H1 (cell line): ENCODE measurements around the gene LPP.

ENCODE experiments used
- EP300 ChIP-seq, 2 experiments: IDR thresholded peaks; 1 replicate in 1 of 2; 2 replicates in 1 of 2; pipeline ENCODE4 v1.6.1; 2011 to 2012; ENCODE audit warnings: low read depth in 2 of 2, low read length in 2 of 2, mild to moderate bottlenecking in 2 of 2, borderline replicate concordance in 1 of 2, inconsistent platforms in 1 of 2, moderate library complexity in 1 of 2
- TCF12 ChIP-seq: IDR thresholded peaks from 2 replicates; pipeline ENCODE4 v1.6.1; 2011; ENCODE audit warnings: low read depth, mild to moderate bottlenecking, low read length

- no peak for TF ChIP-seq EP300 (IDR thresholded peaks at IDR 0.05; ENCODE audit: borderline replicate concordance in 1 of 2, low read depth in 2 of 2, low read length in 2 of 2)
- no peak for TF ChIP-seq TCF12
Observed at GRCh38 chr3:188160751-188161150, 6.8 kb downstream of the LPP start.
